IgD-negative memory B cell (primary cell): Measurements from ENCODE around the gene ZDHHC14. TPM values are rescaled to one million over a fixed set of nuclear protein-coding genes. Genes with fewer than 3 reads are reported as not detected.

Source experiments
- polyA plus RNA-seq: library from polyadenylated mRNA; unstranded; fragments of 300-500 nt; fragmentation: Illumina TruSeq; gene quantifications from one replicate; pipeline ENCODE4 v1.2.3, GENCODE V29; 2021

Gene ZDHHC14
- polyA plus RNA-seq, 1 donor from 2014 or later: 13.5 TPM

Other genes with a start within 250 kb of the ZDHHC14 start
- gene TMEM242, start 57.7 kb upstream of the ZDHHC14 start, polyA plus RNA-seq: 14.5 TPM